GM12865 (cell line): ENCODE data around the gene WASL.
"Not testable (repeated sequence)": the region's sequence is repeated elsewhere in the genome, so short reads cannot be mapped to it uniquely, and the experiment has no call there.

Source experiments
- DNase-seq: peaks from one replicate; pipeline ENCODE4 v3.0.0; 2010; ENCODE audit warnings: low read depth
- H3K4me3 ChIP-seq: 2 replicates; pipeline ENCODE4 v1.5.1; 2011; ENCODE audit warnings: mild to moderate bottlenecking, low read depth, low read length, control low read depth
- CTCF ChIP-seq: IDR thresholded peaks from 2 replicates; pipeline ENCODE4 v1.5.1; 2011; ENCODE audit warnings: low read length, control low read depth, low read depth, inconsistent platforms; ENCODE audit not compliant: insufficient read depth; ENCODE audit errors: missing control alignments

Gene WASL

GRCh38 chr7:123748734-123749536, at the start of gene WASL:
WASL (minus strand) TSS chr7:123749003; CDS start chr7:123748734, 269 bp downstream.
- DNase-seq = peak; percentile 95
- TF ChIP-seq CTCF = no peak
- peak within 1 kb of the TSS; percentile 70 for H3K4me3 ChIP-seq

GRCh38 chr7:123797673-123798531, 49.1 kb upstream of the WASL start:
- peak; percentile 16 for TF ChIP-seq CTCF
- no peak overlapping the region for H3K4me3 ChIP-seq
- DNase-seq = peak; percentile 31

GRCh38 chr7:123796568-123796967, 47.8 kb upstream of the WASL start:
- no peak overlapping the region for H3K4me3 ChIP-seq
- DNase-seq = no peak
- no peak for TF ChIP-seq CTCF

- TF ChIP-seq CTCF = no peak
- DNase-seq = no peak
- H3K4me3 ChIP-seq = no peak overlapping the region
These were observed 47.1 kb upstream of the WASL start for GRCh38 chr7:123795917-123796316.

GRCh38 chr7:123795116-123795515, 46.3 kb upstream of the WASL start:
- not testable (repeated sequence) for DNase-seq, H3K4me3 ChIP-seq

GRCh38 chr7:123792547-123792946, 43.7 kb upstream of the WASL start:
- TF ChIP-seq CTCF = no peak
- no peak overlapping the region for H3K4me3 ChIP-seq
- peak; percentile 11 for DNase-seq

GRCh38 chr7:123791001-123791400, 42.2 kb upstream of the WASL start:
- H3K4me3 ChIP-seq = no peak overlapping the region
- no peak for DNase-seq
- TF ChIP-seq CTCF = no peak
